ENCODE results near the gene MEAF6. TPM values are rescaled to one million over a fixed set of nuclear protein-coding genes. Genes with fewer than 3 reads are reported as not detected.

MEAF6 gene
- total RNA-seq, 2 experiments from 2014 or later, result 66.8 to 72.2 TPM

DNA sequence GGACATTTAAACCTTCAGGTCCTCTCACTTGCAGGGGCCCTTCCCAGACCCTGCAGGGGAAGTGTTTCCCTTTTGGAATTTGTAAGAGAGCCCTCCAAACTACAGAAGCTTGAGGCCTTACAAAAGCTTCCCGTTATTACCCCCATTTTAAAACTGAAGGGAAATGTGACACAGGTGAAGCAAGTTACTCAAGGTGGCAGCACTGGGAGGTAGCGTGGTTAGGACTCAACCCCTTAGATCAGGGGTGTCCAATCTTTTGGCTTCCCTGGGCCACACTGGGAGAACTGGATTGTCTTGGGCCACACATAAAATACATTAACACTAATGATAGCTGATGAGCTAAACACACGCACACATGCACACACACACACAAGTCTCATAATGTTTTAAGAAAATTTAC is 56.0 kb downstream of the MEAF6 start:
- H3K27ac Mint-ChIP-seq, result no peak overlapping the region
- H3K4me1 Mint-ChIP-seq, result peaks cover 7% of the 10 kb centered on the region
- intact Hi-C loops (cut with DNase I, micrococcal nuclease), result loop anchor here in 1 of 2 experiments (5.0 kb wide), 1 partner anchor 94 kb away; the partner anchor contains the start of gene SNIP1
- no peak for ATAC-seq
- CTCF ChIA-PET, result interaction anchor here (0.6 to 13.7 kb wide), 5 partner anchors 12 to 35 kb away, joined by 3 to 194 read pairs (median 4); no protein-coding TSS in a partner anchor
- H3K36me3 Mint-ChIP-seq (ENCODE audit: low read depth), result no peaks in the 10 kb centered on the region
- H3K27me3 Mint-ChIP-seq, result no peaks in the 10 kb centered on the region
- no peak overlapping the region for H3K4me3 Mint-ChIP-seq
- H3K9me3 Mint-ChIP-seq (ENCODE audit: low read depth), result no peaks in the 10 kb centered on the region
- POLR2A ChIA-PET, result no interaction called here
- no peak for DNase-seq

GRCh38 chr1:37456614-37457013 is 58.0 kb downstream of the MEAF6 start:
- no peaks in the 10 kb centered on the region for H3K36me3 Mint-ChIP-seq (ENCODE audit: low read depth)
- ChIA-PET POLR2A (no interaction called here), CTCF (interaction anchor here (0.6 to 13.7 kb wide), 7 partner anchors 9 to 232 kb away, joined by 3 to 194 read pairs (median 4); no protein-coding TSS in a partner anchor)
- H3K27ac Mint-ChIP-seq, result peak overlapping the region; percentile 5
- no peaks in the 10 kb centered on the region for H3K9me3 Mint-ChIP-seq (ENCODE audit: low read depth)
- H3K4me3 Mint-ChIP-seq, result no peak overlapping the region
- DNase-seq (no peak), ATAC-seq (no peak)
- intact Hi-C loops (cut with DNase I, micrococcal nuclease), result loop anchor here in 1 of 2 experiments (5.0 kb wide), 1 partner anchor 96 kb away; the partner anchor contains the start of gene SNIP1
- H3K27me3 Mint-ChIP-seq, result no peaks in the 10 kb centered on the region
- H3K4me1 Mint-ChIP-seq, result peaks cover 7% of the 10 kb centered on the region

- CTCF ChIA-PET, result interaction anchor here (0.7 to 13.7 kb wide), 18 partner anchors 8 to 865 kb away, joined by 3 to 194 read pairs (median 4); partner anchors contain the start of gene ZC3H12A
- H3K9me3 Mint-ChIP-seq (ENCODE audit: low read depth), result no peaks in the 10 kb centered on the region
- no peak overlapping the region for H3K4me3 Mint-ChIP-seq
- H3K27me3 Mint-ChIP-seq, result no peaks in the 10 kb centered on the region
- no peak for ATAC-seq
- intact Hi-C loops (cut with DNase I, micrococcal nuclease), result loop anchor here (1.0 to 5.0 kb wide), 4 partner anchors 17 to 227 kb away; partner anchors contain the start of gene SNIP1 (in 1 of the 2)
- no peaks in the 10 kb centered on the region for H3K36me3 Mint-ChIP-seq (ENCODE audit: low read depth)
- DNase-seq, result no peak
- POLR2A ChIA-PET, result no interaction called here
- peaks cover 7% of the 10 kb centered on the region for H3K4me1 Mint-ChIP-seq
- H3K27ac Mint-ChIP-seq, result no peak overlapping the region
Observed at GRCh38 chr1:37455516-37455915, 59.0 kb downstream of the MEAF6 start.

DNA sequence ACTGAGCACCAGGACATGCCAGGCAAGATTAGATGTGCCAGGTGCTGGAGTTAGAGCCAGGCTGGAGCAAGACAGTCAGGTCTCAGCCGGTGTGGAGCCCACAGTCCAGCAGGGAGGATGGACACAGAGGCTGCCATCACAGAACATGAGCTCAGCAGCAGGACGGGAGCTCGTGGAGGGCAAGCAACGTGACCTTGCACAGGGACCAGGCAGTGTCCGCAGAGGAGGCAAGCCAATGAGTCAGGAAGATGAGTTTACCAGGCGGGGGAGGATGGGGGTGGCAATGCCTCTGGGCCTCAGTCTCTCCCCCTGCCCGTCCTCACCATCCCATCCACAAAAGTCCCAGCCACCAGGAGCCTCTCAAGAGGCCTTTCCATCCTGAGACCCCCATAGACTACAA is 60.9 kb downstream of the MEAF6 start:
- no peak for DNase-seq

GRCh38 chr1:37452416-37452815 is 62.1 kb downstream of the MEAF6 start:
- ChIA-PET CTCF (interaction anchor here (3.6 to 13.7 kb wide), 2 partner anchors 34 to 229 kb away, joined by 15 to 194 read pairs; no protein-coding TSS in a partner anchor), POLR2A (no interaction called here)
- intact Hi-C loops (cut with DNase I, micrococcal nuclease), result no loop called here
- Mint-ChIP-seq H3K27ac (no peak overlapping the region), H3K36me3 (ENCODE audit: low read depth) (no peaks in the 10 kb centered on the region), H3K27me3 (no peaks in the 10 kb centered on the region), H3K9me3 (ENCODE audit: low read depth) (no peaks in the 10 kb centered on the region), H3K4me1 (peaks cover 14% of the 10 kb centered on the region), H3K4me3 (no peak overlapping the region)
- DNase-seq (no peak), ATAC-seq (no peak)

More for the DNA sequence above, 60.9 kb downstream of the MEAF6 start:
- ChIA-PET CTCF (interaction anchor here (0.8 to 13.7 kb wide), 7 partner anchors 19 to 228 kb away, joined by 3 to 194 read pairs (median 7); partner anchors contain the start of gene ZC3H12A), POLR2A (no interaction called here)
- no peak overlapping the region for H3K4me3 Mint-ChIP-seq
- peaks cover 14% of the 10 kb centered on the region for H3K4me1 Mint-ChIP-seq
- ATAC-seq, result no peak
- H3K9me3 Mint-ChIP-seq (ENCODE audit: low read depth), result no peaks in the 10 kb centered on the region
- no peak overlapping the region for H3K27ac Mint-ChIP-seq
- intact Hi-C loops (cut with DNase I, micrococcal nuclease), result loop anchor here (1.0 to 2.0 kb wide), 3 partner anchors 19 to 229 kb away; no protein-coding TSS in a partner anchor
- H3K27me3 Mint-ChIP-seq, result no peaks in the 10 kb centered on the region
- H3K36me3 Mint-ChIP-seq (ENCODE audit: low read depth), result no peaks in the 10 kb centered on the region

GRCh38 chr1:37449936-37450335 is 64.6 kb downstream of the MEAF6 start:
- DNase-seq (peak; percentile 66), ATAC-seq (peak; percentile 68)
- POLR2A ChIA-PET, result interaction anchor here (1.1 kb wide), 1 partner anchor 27 kb away, joined by 5 read pairs; no protein-coding TSS in a partner anchor
- Mint-ChIP-seq H3K27me3 (peaks cover 7% of the 10 kb centered on the region), H3K4me3 (no peak overlapping the region), H3K36me3 (ENCODE audit: low read depth) (no peaks in the 10 kb centered on the region), H3K9me3 (ENCODE audit: low read depth) (no peaks in the 10 kb centered on the region), H3K4me1 (peaks cover 12% of the 10 kb centered on the region), H3K27ac (no peak overlapping the region)
- intact Hi-C loops (cut with DNase I, micrococcal nuclease), result no loop called here
- CTCF ChIA-PET, result interaction anchor here (0.6 to 13.7 kb wide), 6 partner anchors 16 to 183 kb away, joined by 3 to 194 read pairs (median 5); partner anchors contain the start of gene MEAF6

DNA sequence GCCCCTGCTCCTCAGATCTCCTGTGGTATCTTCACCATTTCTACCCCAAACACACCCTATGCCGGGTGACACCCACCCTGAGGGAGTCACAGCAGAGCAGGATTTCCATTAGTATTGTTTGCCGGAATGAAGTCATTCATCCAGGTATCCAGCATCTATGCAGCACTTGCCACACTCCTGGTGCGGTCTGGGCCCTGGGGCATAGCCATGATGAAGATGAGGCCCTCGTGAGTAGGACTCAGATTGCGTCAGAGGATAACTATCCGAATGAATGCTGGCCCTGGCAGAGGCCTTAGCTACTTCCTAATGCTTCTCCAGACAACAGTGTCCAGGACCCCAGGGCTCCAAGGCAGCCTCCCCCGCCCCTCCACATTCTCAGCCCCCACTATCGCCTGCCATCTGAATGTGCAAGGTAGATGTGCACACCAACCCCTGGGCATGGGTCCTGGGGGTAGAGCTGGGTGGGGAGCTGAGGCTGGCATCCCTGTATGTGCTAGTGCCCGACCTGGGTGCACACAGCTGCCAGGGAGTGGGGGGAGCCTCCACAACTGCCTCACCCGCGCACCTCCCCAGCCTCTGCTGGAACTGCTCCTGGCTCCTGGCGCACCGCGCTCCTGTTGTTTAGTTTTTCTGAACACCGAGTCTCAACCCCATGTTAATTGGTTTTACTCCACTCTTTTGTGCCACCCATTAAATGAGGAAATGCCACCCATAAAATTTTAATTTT is 65.7 kb downstream of the MEAF6 start:
- H3K4me1 Mint-ChIP-seq, result peaks cover 8% of the 10 kb centered on the region
- CTCF ChIA-PET, result interaction anchor here (0.6 to 13.7 kb wide), 5 partner anchors 14 to 234 kb away, joined by 3 to 194 read pairs (median 6); no protein-coding TSS in a partner anchor
- no peak overlapping the region for H3K4me3 Mint-ChIP-seq
- H3K27me3 Mint-ChIP-seq, result peaks cover 7% of the 10 kb centered on the region
- DNase-seq, result no peak
- no peaks in the 10 kb centered on the region for H3K36me3 Mint-ChIP-seq (ENCODE audit: low read depth)
- POLR2A ChIA-PET, result interaction anchor here (0.5 kb wide), 1 partner anchor 281 kb away, joined by 3 read pairs; no protein-coding TSS in a partner anchor
- no peaks in the 10 kb centered on the region for H3K9me3 Mint-ChIP-seq (ENCODE audit: low read depth)
- intact Hi-C loops (cut with DNase I, micrococcal nuclease), result no loop called here
- no peak for ATAC-seq
- no peak overlapping the region for H3K27ac Mint-ChIP-seq

- Mint-ChIP-seq H3K4me1 (peaks cover 8% of the 10 kb centered on the region), H3K27ac (no peak overlapping the region), H3K4me3 (no peak overlapping the region), H3K36me3 (ENCODE audit: low read depth) (no peaks in the 10 kb centered on the region), H3K27me3 (peaks cover 7% of the 10 kb centered on the region), H3K9me3 (ENCODE audit: low read depth) (no peaks in the 10 kb centered on the region)
- POLR2A ChIA-PET, result interaction anchor here (0.5 kb wide), 1 partner anchor 282 kb away, joined by 3 read pairs; no protein-coding TSS in a partner anchor
- CTCF ChIA-PET, result interaction anchor here (13.7 kb wide), 1 partner anchor 38 kb away, joined by 194 read pairs; no protein-coding TSS in a partner anchor
- intact Hi-C loops (cut with DNase I, micrococcal nuclease), result no loop called here
- DNase-seq (no peak), ATAC-seq (no peak)
Observed at GRCh38 chr1:37448185-37448584, 66.4 kb downstream of the MEAF6 start.

GRCh38 chr1:37446874-37447273 is 67.7 kb downstream of the MEAF6 start:
- ChIA-PET CTCF (no interaction called here), POLR2A (no interaction called here)
- intact Hi-C loops (cut with DNase I, micrococcal nuclease), result no loop called here

DNA sequence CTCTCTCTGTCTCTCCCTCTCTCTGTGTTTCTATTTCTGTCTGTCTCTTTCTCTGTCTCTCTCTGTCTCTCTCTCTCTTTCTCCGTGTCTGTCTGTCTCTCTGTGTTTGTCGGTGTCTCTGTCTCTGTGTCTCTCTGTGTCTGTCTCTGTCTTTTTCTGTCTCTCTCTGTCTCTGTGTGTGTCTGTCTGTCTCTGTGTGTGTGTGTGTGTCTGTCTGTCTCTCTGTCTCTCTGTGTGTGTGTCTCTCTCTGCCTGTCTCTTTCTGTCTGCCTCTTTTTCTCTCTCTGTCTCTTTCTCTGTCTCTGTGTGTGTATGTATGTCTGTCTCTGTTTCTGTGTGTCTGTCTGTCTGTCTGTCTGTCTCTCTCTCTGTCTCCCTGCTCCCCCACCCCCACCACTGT is 71.9 kb downstream of the MEAF6 start:
- peaks cover 12% of the 10 kb centered on the region for H3K27me3 Mint-ChIP-seq
- H3K9me3 Mint-ChIP-seq (ENCODE audit: low read depth), result no peaks in the 10 kb centered on the region
- no peaks in the 10 kb centered on the region for H3K4me1 Mint-ChIP-seq
- H3K27ac Mint-ChIP-seq, result no peak overlapping the region
- ATAC-seq, result no peak
- intact Hi-C loops (cut with DNase I, micrococcal nuclease), result no loop called here
- ChIA-PET CTCF (no interaction called here), POLR2A (no interaction called here)
- no peak for DNase-seq
- H3K36me3 Mint-ChIP-seq (ENCODE audit: low read depth), result no peaks in the 10 kb centered on the region
- H3K4me3 Mint-ChIP-seq, result no peak overlapping the region

More at GRCh38 chr1:37446874-37447273, 67.7 kb downstream of the MEAF6 start:
- H3K9me3 Mint-ChIP-seq (ENCODE audit: low read depth), result no peaks in the 10 kb centered on the region
- H3K36me3 Mint-ChIP-seq (ENCODE audit: low read depth), result no peaks in the 10 kb centered on the region
- no peak overlapping the region for H3K4me3 Mint-ChIP-seq
- DNase-seq (no peak), ATAC-seq (no peak)
- H3K27me3 Mint-ChIP-seq, result peaks cover 12% of the 10 kb centered on the region
- H3K27ac Mint-ChIP-seq, result no peak overlapping the region
- H3K4me1 Mint-ChIP-seq, result peaks cover 8% of the 10 kb centered on the region

Data from activated CD4-positive, alpha-beta T cell treated with anti-CD3 and anti-CD28 coated beads for 36 hours (primary cell).